WERI-Rb-1 (cell line): ENCODE measurements around the gene ACSF3.

Source experiments
- DNase-seq: peaks from one replicate; pipeline ENCODE4 v3.0.0-alpha.2; 2020
- H3K27ac ChIP-seq: fragments of 250-450 bp; sonication (Bioruptor Pico); 2 replicates; pipeline ENCODE4 v1.5.1; 2020; ENCODE audit warnings: mild to moderate bottlenecking, moderate library complexity
- H3K27me3 ChIP-seq: fragments of 250-450 bp; sonication (Bioruptor Pico); 2 replicates; pipeline ENCODE4 v1.5.1; 2021; ENCODE audit warnings: mild to moderate bottlenecking, low read depth, moderate library complexity; ENCODE audit not compliant: insufficient read depth, severe bottlenecking
- H3K36me3 ChIP-seq: fragments of 250-450 bp; sonication (Bioruptor Pico); 2 replicates; pipeline ENCODE4 v1.5.1; 2020; ENCODE audit warnings: mild to moderate bottlenecking, moderate library complexity
- H3K4me3 ChIP-seq: 2 replicates; pipeline ENCODE4 v1.5.1; 2011; ENCODE audit warnings: low read depth, mild to moderate bottlenecking, control low read depth, low read length
- H3K9me3 ChIP-seq: fragments of 250-450 bp; sonication (Bioruptor Pico); 2 replicates; pipeline ENCODE4 v1.5.1; 2021; ENCODE audit warnings: mild to moderate bottlenecking, moderate library complexity; ENCODE audit not compliant: severe bottlenecking
- CTCF ChIP-seq: IDR thresholded peaks from 2 replicates; pipeline ENCODE4 v1.5.1; 2011; ENCODE audit warnings: low read depth, mild to moderate bottlenecking, control low read depth, inconsistent platforms, low read length

The ACSF3 gene

GRCh38 chr16:89154390-89155183 is 60.9 kb downstream of the ACSF3 start:
- no peaks in the 10 kb centered on the region for H3K27me3 ChIP-seq
- TF ChIP-seq CTCF = no peak
- no peak for DNase-seq
- no peaks in the 10 kb centered on the region; the same call in 1 of the 2 replicates for H3K36me3 ChIP-seq
- no peak overlapping the region for H3K27ac ChIP-seq
- H3K9me3 ChIP-seq = no peaks in the 10 kb centered on the region
- H3K4me3 ChIP-seq = no peak overlapping the region

- H3K27ac ChIP-seq = no peak overlapping the region
- no peaks in the 10 kb centered on the region for H3K9me3 ChIP-seq
- H3K27me3 ChIP-seq = no peaks in the 10 kb centered on the region
- H3K4me3 ChIP-seq = no peak overlapping the region
- TF ChIP-seq CTCF = no peak
- DNase-seq = no peak
- H3K36me3 ChIP-seq = no peaks in the 10 kb centered on the region; the same call in 1 of the 2 replicates
These were observed 61.6 kb downstream of the ACSF3 start for GRCh38 chr16:89155184-89155679.

GRCh38 chr16:89155851-89156739 is 62.4 kb downstream of the ACSF3 start:
- DNase-seq = no peak
- H3K36me3 ChIP-seq = no peaks in the 10 kb centered on the region
- TF ChIP-seq CTCF = no peak
- no peaks in the 10 kb centered on the region for H3K27me3 ChIP-seq
- no peak overlapping the region for H3K27ac ChIP-seq
- no peak overlapping the region for H3K4me3 ChIP-seq
- H3K9me3 ChIP-seq = no peaks in the 10 kb centered on the region

GRCh38 chr16:89156740-89157645 is 63.3 kb downstream of the ACSF3 start:
- DNase-seq = no peak
- Histone ChIP-seq H3K9me3 (no peaks in the 10 kb centered on the region), H3K4me3 (no peak overlapping the region), H3K36me3 (no peaks in the 10 kb centered on the region), H3K27ac (no peak overlapping the region), H3K27me3 (no peaks in the 10 kb centered on the region)
- no peak for TF ChIP-seq CTCF

- H3K36me3 ChIP-seq = no peaks in the 10 kb centered on the region
- no peak overlapping the region for H3K27ac ChIP-seq
- H3K9me3 ChIP-seq = no peaks in the 10 kb centered on the region
- no peaks in the 10 kb centered on the region for H3K27me3 ChIP-seq
- H3K4me3 ChIP-seq = no peak overlapping the region
- DNase-seq = no peak
- TF ChIP-seq CTCF = no peak
These were observed 64.1 kb downstream of the ACSF3 start for GRCh38 chr16:89157778-89158177.
